H1 (cell line): ENCODE results near the gene CYP27C1. TPM values are rescaled to one million over a fixed set of nuclear protein-coding genes. Genes with fewer than 3 reads are reported as not detected.
A peak's percentile ranks its signal among the peaks of the same experiment; 100 is the strongest.

Source experiments
- CTCF ChIA-PET: fragments of 300-600 bp; sonication (Branson Sonifier 250); formaldehyde crosslinking; loops from one replicate; lab custom pipeline; 2021; ENCODE audit not compliant: partially characterized antibody; lab: Charles Lee
- POLR2A ChIA-PET: fragments of 300-600 bp; sonication (Branson Sonifier 250); formaldehyde crosslinking; loops from one replicate; lab custom pipeline; 2021; ENCODE audit warnings: inconsistent platforms; ENCODE audit not compliant: partially characterized antibody; lab: Charles Lee
- DNase-seq, 2 experiments: peaks; one replicate each; pipeline versions ENCODE4 v3.0.0 to v3.0.0-alpha.2; 2010 to 2022; ENCODE audit warnings: low spot score in 2 of 2, low read depth in 1 of 2, mixed read lengths in 1 of 2
- FAIRE-seq: peaks from 2 replicates; lab custom pipeline; 2011; peaks lifted over from hg19 to GRCh38; lab: Jason Lieb, UNC
- H2AFZ ChIP-seq: 2 replicates; pipeline ENCODE4 v1.8.1; 2012; ENCODE audit warnings: low read length, inconsistent platforms
- H2AK5ac ChIP-seq: 2 replicates; pipeline ENCODE4 v1.6.1; 2013; ENCODE audit warnings: low read depth, low read length
- H2BK120ac ChIP-seq: replicated peaks from 2 replicates; pipeline ENCODE3; 2013; ENCODE audit warnings: low read depth, low read length, inconsistent platforms
- H2BK12ac ChIP-seq: 2 replicates; pipeline ENCODE4 v1.6.1; 2013; ENCODE audit warnings: low read depth, low read length
- H2BK15ac ChIP-seq: 2 replicates; pipeline ENCODE4 v1.6.1; 2013; ENCODE audit warnings: low read length
- H2BK20ac ChIP-seq: 2 replicates; pipeline ENCODE4 v1.6.1; 2013; ENCODE audit warnings: low read length
- H2BK5ac ChIP-seq: 2 replicates; pipeline ENCODE4 v1.6.1; 2013; ENCODE audit warnings: low read depth, low read length
- H3K14ac ChIP-seq: 2 replicates; pipeline ENCODE4 v1.6.1; 2013; ENCODE audit warnings: inconsistent platforms; ENCODE audit not compliant: insufficient read length
- H3K18ac ChIP-seq: 2 replicates; pipeline ENCODE4 v1.6.1; 2013; ENCODE audit warnings: low read length; ENCODE audit errors: extremely low read depth
- H3K23ac ChIP-seq: 2 replicates; pipeline ENCODE4 v1.6.1; 2013; ENCODE audit warnings: inconsistent platforms; ENCODE audit not compliant: insufficient read length
- H3K23me2 ChIP-seq: 2 replicates; pipeline ENCODE4 v1.6.1; 2013; ENCODE audit warnings: low read depth, low read length
- H3K27ac ChIP-seq: 2 replicates; pipeline ENCODE4 v1.6.1; 2011; ENCODE audit warnings: low read depth, low read length, inconsistent platforms
- H3K27me3 ChIP-seq, 4 experiments: replicated peaks in 1 of 4; 1 replicate in 1 of 4; 2 replicates in 3 of 4; pipeline versions ENCODE4 v1.6.1 to v1.8.1; 2011 to 2013; ENCODE audit warnings: low read length in 3 of 4, mild to moderate bottlenecking in 3 of 4, inconsistent platforms in 2 of 4, mixed read lengths in 2 of 4, moderate library complexity in 1 of 4; ENCODE audit not compliant: control insufficient read depth in 3 of 4, insufficient read depth in 3 of 4; ENCODE audit errors: extremely low read depth in 1 of 4
- H3K36me3 ChIP-seq, 4 experiments: 2 replicates each; pipeline versions ENCODE4 v1.6.1 to v1.8.1; 2011 to 2013; ENCODE audit warnings: mild to moderate bottlenecking in 4 of 4, low read length in 3 of 4, moderate library complexity in 2 of 4, control low read depth in 1 of 4, inconsistent platforms in 1 of 4; ENCODE audit not compliant: insufficient read depth in 4 of 4, control insufficient read depth in 2 of 4
- H3K4ac ChIP-seq: replicated peaks from 2 replicates; pipeline ENCODE3; 2013; ENCODE audit warnings: low read length, low read depth, mixed read lengths, inconsistent platforms; ENCODE audit not compliant: insufficient read length
- H3K4me1 ChIP-seq, 4 experiments: replicated peaks in 1 of 4; 1 replicate in 1 of 4; 2 replicates in 3 of 4; pipeline versions ENCODE4 v1.6.1 to v1.8.1; 2011 to 2013; ENCODE audit warnings: low read length in 3 of 4, inconsistent platforms in 2 of 4, mixed read lengths in 1 of 4; ENCODE audit not compliant: insufficient read depth in 4 of 4, control insufficient read depth in 3 of 4
- H3K4me2 ChIP-seq, 2 experiments: 2 replicates each; pipeline versions ENCODE4 v1.6.1 to v1.8.1; 2011 to 2013; ENCODE audit warnings: low read depth in 2 of 2, low read length in 2 of 2, control low read depth in 1 of 2, inconsistent platforms in 1 of 2, mild to moderate bottlenecking in 1 of 2; ENCODE audit not compliant: insufficient read depth in 1 of 2
- H3K4me3 ChIP-seq, 4 experiments: fragments of 200-600, 300-600 bp in 1 of 4; sonication (generic), shearing (Covaris generic), sonication (Bioruptor Twin) in 1 of 4; 2 replicates each; pipeline versions ENCODE4 v1.5.1 to v1.8.1; 2011 to 2016; ENCODE audit warnings: low read length in 4 of 4, low read depth in 3 of 4, control low read depth in 2 of 4, inconsistent platforms in 2 of 4, mild to moderate bottlenecking in 2 of 4, mixed read lengths in 1 of 4, moderate library complexity in 1 of 4; ENCODE audit not compliant: insufficient read depth in 2 of 4; ENCODE audit errors: extremely low read depth in 1 of 4
- H3K56ac ChIP-seq: replicated peaks from 2 replicates; pipeline ENCODE3; 2013; ENCODE audit warnings: low read depth, mild to moderate bottlenecking, mixed read lengths, low read length, inconsistent platforms; ENCODE audit not compliant: insufficient read length
- H3K79me1 ChIP-seq: 2 replicates; pipeline ENCODE4 v1.6.1; 2013; ENCODE audit warnings: low read depth, low read length, control low read depth
- H3K79me2 ChIP-seq, 2 experiments: 2 replicates each; pipeline versions ENCODE4 v1.6.1 to v1.8.1; 2012 to 2013; ENCODE audit warnings: low read length in 2 of 2, mild to moderate bottlenecking in 2 of 2, inconsistent platforms in 1 of 2; ENCODE audit not compliant: insufficient read depth in 2 of 2, control insufficient read depth in 1 of 2
- H3K9ac ChIP-seq, 4 experiments: replicated peaks in 1 of 4; 1 replicate in 1 of 4; 2 replicates in 3 of 4; pipeline versions ENCODE4 v1.6.1 to v1.8.1; 2011 to 2013; ENCODE audit warnings: low read depth in 3 of 4, low read length in 3 of 4, control low read depth in 2 of 4, mild to moderate bottlenecking in 2 of 4, moderate library complexity in 2 of 4, inconsistent platforms in 1 of 4; ENCODE audit errors: extremely low read depth in 1 of 4
- H3K9me3 ChIP-seq, 2 experiments: 2 replicates each; pipeline versions ENCODE4 v1.6.1 to v1.8.1; 2012 to 2013; ENCODE audit warnings: mild to moderate bottlenecking in 2 of 2, moderate library complexity in 2 of 2, control low read depth in 1 of 2, inconsistent platforms in 1 of 2, low read depth in 1 of 2, low read length in 1 of 2, mixed read lengths in 1 of 2; ENCODE audit not compliant: insufficient read depth in 2 of 2
- H4K20me1 ChIP-seq, 2 experiments: replicated peaks in 1 of 2; 2 replicates each; pipeline versions ENCODE3 to v1.8.1; 2011 to 2013; ENCODE audit warnings: inconsistent platforms in 2 of 2, low read length in 2 of 2, mild to moderate bottlenecking in 1 of 2; ENCODE audit not compliant: insufficient read depth in 2 of 2, control insufficient read depth in 1 of 2
- H4K5ac ChIP-seq: 2 replicates; pipeline ENCODE4 v1.6.1; 2013; ENCODE audit warnings: low read length, low read depth, mixed read lengths, inconsistent platforms; ENCODE audit not compliant: insufficient read length
- H4K8ac ChIP-seq: 2 replicates; pipeline ENCODE4 v1.8.0; 2013; ENCODE audit warnings: mild to moderate bottlenecking, moderate library complexity, low read length, inconsistent platforms; ENCODE audit not compliant: insufficient read depth; ENCODE audit errors: extremely low read depth
- H4K91ac ChIP-seq: replicated peaks from 2 replicates; pipeline ENCODE3; 2013; ENCODE audit warnings: low read length, mixed read lengths, inconsistent platforms; ENCODE audit not compliant: insufficient read length
- BRCA1 ChIP-seq: IDR thresholded peaks from 2 replicates; pipeline ENCODE4 v1.6.1; 2012; ENCODE audit warnings: low read depth, low read length, improper control_type of control experiment
- CHD1 ChIP-seq: IDR thresholded peaks from 2 replicates; pipeline ENCODE4 v1.6.1; 2012; ENCODE audit warnings: low read depth, low read length, improper control_type of control experiment
- CHD2 ChIP-seq: IDR thresholded peaks from 2 replicates; pipeline ENCODE4 v1.6.1; 2012; ENCODE audit warnings: low read length, improper control_type of control experiment
- EP300 ChIP-seq, 2 experiments: IDR thresholded peaks; 1 replicate in 1 of 2; 2 replicates in 1 of 2; pipeline ENCODE4 v1.6.1; 2011 to 2012; ENCODE audit warnings: low read depth in 2 of 2, low read length in 2 of 2, mild to moderate bottlenecking in 2 of 2, borderline replicate concordance in 1 of 2, inconsistent platforms in 1 of 2, moderate library complexity in 1 of 2
- GTF2F1 ChIP-seq: IDR thresholded peaks from 2 replicates; pipeline ENCODE4 v1.6.1; 2012; ENCODE audit warnings: low read depth, low read length, improper control_type of control experiment, borderline replicate concordance
- NRF1 ChIP-seq: IDR thresholded peaks from 2 replicates; pipeline ENCODE4 v1.6.1; 2011; ENCODE audit warnings: mild to moderate bottlenecking, low read depth, low read length, improper control_type of control experiment
- RBBP5 ChIP-seq: IDR thresholded peaks from 2 replicates; pipeline ENCODE4 v1.7.1; 2012; ENCODE audit warnings: low read depth, mild to moderate bottlenecking, inconsistent platforms, low read length, moderate library complexity, borderline replicate concordance
- TAF7 ChIP-seq: optimal IDR thresholded peaks from 2 replicates; pipeline ENCODE3; 2011; ENCODE audit warnings: low read depth, mild to moderate bottlenecking, inconsistent platforms, low read length, moderate library complexity, borderline replicate concordance
- TBP ChIP-seq: IDR thresholded peaks from 2 replicates; pipeline ENCODE4 v1.6.1; 2011; ENCODE audit warnings: low read depth, low read length, improper control_type of control experiment
- WGBS, 2 experiments: shearing (Covaris generic) in 1 of 2; methylation state at CpG; one replicate each; pipeline versions ENCODE4 v1.1.6 to v1.1.7; 2013 to 2015; ENCODE audit warnings: low lambda C conversion rate in 2 of 2, mixed read lengths in 2 of 2, inconsistent platforms in 1 of 2, low coverage in 1 of 2, missing lambda C conversion rate in 1 of 2; ENCODE audit not compliant: insufficient replicate concordance in 2 of 2, insufficient coverage in 1 of 2, insufficient read length in 1 of 2; ENCODE audit errors: extremely low coverage in 1 of 2, missing lambda C conversion rate in 1 of 2; 5-methylcytosine and 5-hydroxymethylcytosine counted together
- polyA plus RNA-seq, 7 experiments: library from polyadenylated mRNA; depleted of rRNA in 3 of 7; stranded (reverse) in 5 of 7; unstranded in 2 of 7; fragments of >200 nt in 5 of 7; fragments of 200-250 nt in 2 of 7; gene quantifications; 1 replicate in 5 of 7; 2 replicates in 1 of 7; 4 replicates in 1 of 7; pipeline versions ENCODE4 v1.2.1 to v1.2.3, GENCODE V29; 2011 to 2013; ENCODE audit warnings: missing spikeins in 2 of 7, mixed read lengths in 2 of 7
- total RNA-seq: library from RNA; stranded (reverse); fragmentation: NEBNext Ultra II Directional; extraction: Animal tissue kit (Norgen Biotek cat#: 25700); gene quantifications from 2 replicates; pipeline ENCODE4 v1.2.1, GENCODE V29; 2021
- TF ChIP-seq, protein P1 (sequence below): IDR thresholded peaks from 2 replicates; pipeline ENCODE4 v1.6.1; 2011; ENCODE audit warnings: low read length, improper control_type of control experiment

The CYP27C1 gene
- total and polyA plus RNA-seq, 2 of the 8 experiments (the other 6 are each of a cell fraction or from before 2014, with no cell fraction given) = 1.3 to 3.2 TPM

DNA sequence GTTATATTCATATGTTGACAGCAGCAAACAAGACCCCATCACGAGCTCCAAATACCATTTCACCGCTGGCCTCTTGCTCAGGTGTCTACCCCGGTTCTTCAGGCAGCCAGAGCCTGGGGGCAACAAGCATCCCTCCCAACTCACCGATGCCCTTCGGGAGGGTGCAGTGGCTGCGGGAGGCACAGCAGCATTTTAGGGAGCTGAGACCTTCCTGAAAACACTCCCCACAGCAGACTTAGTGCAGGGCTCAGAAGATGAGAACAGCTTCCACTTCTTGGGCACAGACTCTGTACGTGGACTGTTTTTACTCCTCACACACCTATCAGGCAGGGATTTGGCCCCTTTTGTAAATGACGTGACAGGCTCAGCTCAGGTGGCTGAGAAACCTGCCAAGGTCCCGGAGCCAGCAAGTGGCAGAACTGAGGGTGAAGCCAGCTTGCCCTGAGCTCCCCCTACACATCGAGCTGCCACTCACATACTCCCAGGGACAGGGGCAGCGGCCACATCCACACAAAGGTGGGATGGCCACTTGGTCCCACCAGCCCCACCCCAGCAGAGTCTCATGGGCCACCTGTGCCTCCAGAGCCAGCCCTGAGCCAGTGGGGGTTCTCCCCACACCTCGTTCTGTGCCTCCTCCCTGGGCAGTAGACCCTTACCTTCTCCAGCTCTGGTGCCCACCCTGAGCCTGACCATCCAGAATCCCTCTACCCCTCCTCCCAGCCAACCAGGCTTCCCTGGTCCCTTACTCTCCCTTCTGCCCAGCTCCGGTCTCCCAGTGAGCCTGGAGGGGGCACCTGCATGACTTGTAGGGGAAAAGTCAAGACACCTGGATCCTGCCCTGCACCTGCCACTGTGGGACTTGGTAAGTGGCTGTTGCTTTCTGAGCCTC lies 28.5 kb downstream of the CYP27C1 start:
- Histone ChIP-seq H3K14ac (no peak overlapping the region), H3K23ac (no peak overlapping the region), H2BK5ac (no peak overlapping the region), H2BK12ac (no peak overlapping the region), H2AK5ac (peak overlapping the region; percentile 39; the same call in 1 of the 2 replicates), H4K91ac (no peak overlapping the region), H3K79me2 (no peaks in the 10 kb centered on the region), H3K9ac (no peak overlapping the region), H2BK120ac (no peak overlapping the region), H3K4me3 (no peak overlapping the region), H3K18ac (no peak overlapping the region), H3K36me3 (no peaks in the 10 kb centered on the region; a peak in 1 of 8 replicates), H3K9me3 (no peaks in the 10 kb centered on the region), H3K4me1 (peaks cover 0 to 24% (median 14%) of the 10 kb centered on the region in 4 experiments; a peak in 6 of 7 replicates), H3K4me2 (no peak overlapping the region), H4K5ac (no peak overlapping the region), H2AFZ (no peak overlapping the region), H3K23me2 (no peaks in the 10 kb centered on the region), H4K20me1 (no peaks in the 10 kb centered on the region), H3K27ac (no peak overlapping the region), H3K79me1 (no peaks in the 10 kb centered on the region), H2BK20ac (no peak overlapping the region; the same call in 1 of the 2 replicates), H2BK15ac (no peak overlapping the region), H3K4ac (no peak overlapping the region), H4K8ac (no peak overlapping the region), H3K56ac (no peak overlapping the region), H3K27me3 (no peaks in the 10 kb centered on the region)
- WGBS, 2 experiments = 96% methylated on average over 13 of the region's 13 CpGs; no CpG with 5 or more reads in 1 of the 2 experiments
- DNase-seq = no peak
- ChIA-PET CTCF (interaction anchor here (0.6 to 1.5 kb wide), 11 partner anchors 13 to 224 kb away, joined by 3 to 5 read pairs (median 3); no protein-coding TSS in a partner anchor), POLR2A (interaction anchor here (0.6 to 1.2 kb wide), 4 partner anchors 10 to 302 kb away, joined by 3 to 4 read pairs (median 3); no protein-coding TSS in a partner anchor)
- no peak for FAIRE-seq
- TF ChIP-seq EP300 (IDR thresholded peaks at IDR 0.05; ENCODE audit: borderline replicate concordance in 1 of 2, low read depth in 2 of 2, low read length in 2 of 2) (no peak), TAF7 (no peak), RBBP5 (no peak), CHD2 (no peak), BRCA1 (no peak), TBP (no peak), CHD1 (no peak), NRF1 (no peak), GTF2F1 (no peak)
- TF ChIP-seq, protein P1, sequence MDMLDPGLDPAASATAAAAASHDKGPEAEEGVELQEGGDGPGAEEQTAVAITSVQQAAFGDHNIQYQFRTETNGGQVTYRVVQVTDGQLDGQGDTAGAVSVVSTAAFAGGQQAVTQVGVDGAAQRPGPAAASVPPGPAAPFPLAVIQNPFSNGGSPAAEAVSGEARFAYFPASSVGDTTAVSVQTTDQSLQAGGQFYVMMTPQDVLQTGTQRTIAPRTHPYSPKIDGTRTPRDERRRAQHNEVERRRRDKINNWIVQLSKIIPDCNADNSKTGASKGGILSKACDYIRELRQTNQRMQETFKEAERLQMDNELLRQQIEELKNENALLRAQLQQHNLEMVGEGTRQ = no peak
